OCI-LY1 (cell line): ENCODE data around the gene ETV1.

Experiments used
- H2AFZ ChIP-seq: fragments of 200-600 bp; sonication (generic), shearing (Covaris generic); 2 replicates; pipeline ENCODE4 v1.6.0; 2014; ENCODE audit warnings: antibody characterized with exemption, mild to moderate bottlenecking, low read length
- H3F3A ChIP-seq: fragments of 200-600 bp; sonication (generic), shearing (Covaris generic); 2 replicates; pipeline ENCODE4 v1.6.0; 2014; ENCODE audit warnings: mild to moderate bottlenecking, antibody characterized with exemption, low read length, moderate library complexity; ENCODE audit not compliant: insufficient read depth
- H3K27ac ChIP-seq: fragments of 200-600 bp; sonication (generic); 2 replicates; pipeline ENCODE4 v1.5.1; 2014; ENCODE audit warnings: low read length, mixed run types, mild to moderate bottlenecking, low read depth; ENCODE audit not compliant: poor library complexity, severe bottlenecking
- H3K27me3 ChIP-seq: fragments of 200-600 bp; sonication (generic); 2 replicates; pipeline ENCODE4 v1.6.0; 2014; ENCODE audit warnings: antibody characterized with exemption, mild to moderate bottlenecking, low read length, moderate library complexity; ENCODE audit not compliant: insufficient read depth
- H3K36me3 ChIP-seq: fragments of 200-600 bp; sonication (generic); 2 replicates; pipeline ENCODE4 v1.6.1; 2014; ENCODE audit warnings: mild to moderate bottlenecking, antibody characterized with exemption, low read length, moderate library complexity, mixed read lengths; ENCODE audit not compliant: insufficient read depth
- H3K4me1 ChIP-seq: fragments of 200-600 bp; sonication (generic); 2 replicates; pipeline ENCODE4 v1.5.1; 2014; ENCODE audit warnings: mild to moderate bottlenecking, low read length, moderate library complexity; ENCODE audit not compliant: insufficient read depth, severe bottlenecking
- H3K4me2 ChIP-seq: fragments of 200-600 bp; sonication (generic), shearing (Covaris generic); 2 replicates; pipeline ENCODE4 v1.6.1; 2014; ENCODE audit warnings: low read length
- H3K4me3 ChIP-seq: fragments of 200-600 bp; sonication (generic); 2 replicates; pipeline ENCODE4 v1.5.1; 2014; ENCODE audit warnings: low read length, low read depth, mild to moderate bottlenecking, mixed read lengths; ENCODE audit not compliant: poor library complexity, severe bottlenecking
- H3K79me2 ChIP-seq: fragments of 200-600 bp; shearing (Covaris generic); 2 replicates; pipeline ENCODE4 v1.6.1; 2016; ENCODE audit warnings: mixed run types, low read length, mixed read lengths; ENCODE audit not compliant: insufficient read depth
- H3K9ac ChIP-seq: fragments of 200-600 bp; sonication (generic), shearing (Covaris generic); 2 replicates; pipeline ENCODE4 v1.6.1; 2014; ENCODE audit warnings: mild to moderate bottlenecking, low read length, mixed read lengths
- H3K9me2 ChIP-seq: fragments of 200-600 bp; sonication (generic), shearing (Covaris generic); 2 replicates; pipeline ENCODE4 v1.6.1; 2014; ENCODE audit warnings: low read depth, mild to moderate bottlenecking, low read length, mixed read lengths
- H3K9me3 ChIP-seq: fragments of 200-600 bp; shearing (Covaris generic); 2 replicates; pipeline ENCODE4 v1.6.1; 2014; ENCODE audit warnings: low read length, mixed read lengths
- H4K20me1 ChIP-seq: fragments of 200-600 bp; sonication (generic), shearing (Covaris generic); 2 replicates; pipeline ENCODE4 v1.6.0; 2016; ENCODE audit warnings: mild to moderate bottlenecking, low read length; ENCODE audit not compliant: insufficient read depth
- EZH2 ChIP-seq: fragments of 200-600 bp; sonication (generic), shearing (Covaris generic); IDR thresholded peaks from 2 replicates; pipeline ENCODE4 v1.8.0; 2017; ENCODE audit warnings: borderline replicate concordance, mixed run types, mild to moderate bottlenecking, antibody characterized with exemption, low read length, moderate library complexity, mixed read lengths
- TF ChIP-seq, protein P1 (sequence below): fragments of 200-600 bp; sonication (generic), shearing (Covaris generic); IDR thresholded peaks from 2 replicates; pipeline ENCODE4 v1.5.1; 2017; ENCODE audit warnings: mild to moderate bottlenecking, antibody characterized with exemption, low read length, moderate library complexity, mixed read lengths

Gene ETV1

DNA sequence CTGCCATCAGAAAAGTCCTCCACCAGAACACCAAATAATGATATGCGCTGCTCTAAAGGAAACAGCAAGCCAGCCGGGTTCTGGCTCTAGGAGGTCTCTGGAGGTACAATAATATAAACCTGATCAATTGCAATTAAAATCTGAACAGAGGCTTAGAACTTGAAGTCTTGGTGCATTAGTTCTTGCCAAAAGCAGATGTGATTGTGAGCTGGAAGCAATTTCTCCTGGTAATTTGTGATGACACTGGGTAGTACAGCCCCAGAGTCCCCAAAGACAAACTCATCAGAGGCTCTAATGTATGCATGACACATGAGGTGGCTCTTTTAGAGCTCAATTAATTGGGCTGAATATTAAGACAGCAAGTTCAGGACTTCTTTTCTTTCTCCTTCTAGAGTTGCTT, 3.3 kb downstream of the ETV1 start:
- peaks cover 19% of the 10 kb centered on the region for H3K9me3 ChIP-seq
- H3F3A ChIP-seq = no peaks in the 10 kb centered on the region
- H3K4me1 ChIP-seq = peaks cover 51% of the 10 kb centered on the region
- no peak overlapping the region for H3K4me3 ChIP-seq
- H4K20me1 ChIP-seq = no peaks in the 10 kb centered on the region
- no peaks in the 10 kb centered on the region for H3K36me3 ChIP-seq
- H3K9ac ChIP-seq = no peak overlapping the region
- H2AFZ ChIP-seq = peak overlapping the region; percentile 91
- H3K27ac ChIP-seq = peak overlapping the region; percentile 25
- H3K27me3 ChIP-seq = no peaks in the 10 kb centered on the region
- H3K79me2 ChIP-seq = no peaks in the 10 kb centered on the region
- no peak overlapping the region for H3K4me2 ChIP-seq
- H3K9me2 ChIP-seq = no peaks in the 10 kb centered on the region
- TF ChIP-seq, protein P1, sequence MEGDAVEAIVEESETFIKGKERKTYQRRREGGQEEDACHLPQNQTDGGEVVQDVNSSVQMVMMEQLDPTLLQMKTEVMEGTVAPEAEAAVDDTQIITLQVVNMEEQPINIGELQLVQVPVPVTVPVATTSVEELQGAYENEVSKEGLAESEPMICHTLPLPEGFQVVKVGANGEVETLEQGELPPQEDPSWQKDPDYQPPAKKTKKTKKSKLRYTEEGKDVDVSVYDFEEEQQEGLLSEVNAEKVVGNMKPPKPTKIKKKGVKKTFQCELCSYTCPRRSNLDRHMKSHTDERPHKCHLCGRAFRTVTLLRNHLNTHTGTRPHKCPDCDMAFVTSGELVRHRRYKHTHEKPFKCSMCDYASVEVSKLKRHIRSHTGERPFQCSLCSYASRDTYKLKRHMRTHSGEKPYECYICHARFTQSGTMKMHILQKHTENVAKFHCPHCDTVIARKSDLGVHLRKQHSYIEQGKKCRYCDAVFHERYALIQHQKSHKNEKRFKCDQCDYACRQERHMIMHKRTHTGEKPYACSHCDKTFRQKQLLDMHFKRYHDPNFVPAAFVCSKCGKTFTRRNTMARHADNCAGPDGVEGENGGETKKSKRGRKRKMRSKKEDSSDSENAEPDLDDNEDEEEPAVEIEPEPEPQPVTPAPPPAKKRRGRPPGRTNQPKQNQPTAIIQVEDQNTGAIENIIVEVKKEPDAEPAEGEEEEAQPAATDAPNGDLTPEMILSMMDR = no peak
- no peak for TF ChIP-seq EZH2

DNA sequence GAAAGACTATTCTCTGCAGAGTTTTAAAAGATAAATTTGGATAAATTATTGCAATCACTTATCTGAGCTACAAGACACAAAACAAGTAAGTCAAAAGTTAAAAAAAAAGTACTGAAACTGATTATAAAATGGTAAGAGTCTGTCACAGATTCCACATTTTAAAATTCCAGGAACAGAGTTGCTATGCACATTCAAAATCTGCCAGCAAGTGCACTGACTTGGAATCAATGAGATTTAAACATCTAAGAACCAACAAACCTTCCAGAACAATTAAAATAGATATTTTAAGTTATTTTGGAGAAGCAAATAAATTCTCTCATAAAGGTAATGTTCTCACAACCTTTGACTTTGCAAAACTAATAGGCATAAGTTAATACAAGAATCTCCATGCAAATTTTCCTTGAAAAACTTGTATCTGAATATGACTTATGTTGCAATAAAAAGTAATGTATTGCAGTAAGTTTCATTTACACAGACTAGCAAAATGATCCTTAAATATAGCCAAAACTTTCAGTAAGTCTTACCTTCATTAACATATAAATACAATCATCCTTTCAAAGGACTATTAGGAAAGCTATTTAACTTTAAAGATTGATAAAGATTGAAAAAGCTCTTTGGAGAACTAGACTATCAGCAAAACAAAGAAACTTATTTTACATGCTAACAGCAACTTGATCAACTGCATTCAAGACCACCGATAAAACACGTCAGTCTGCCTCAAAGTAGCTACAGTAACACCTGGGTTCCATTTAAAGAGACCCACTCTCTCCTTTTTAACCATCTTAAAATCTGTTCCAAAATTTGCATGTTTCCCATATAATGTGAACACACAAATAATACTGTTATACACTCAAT, 4.4 kb downstream of the ETV1 start:
- Histone ChIP-seq H3K4me3 (no peak overlapping the region), H3K4me2 (peak overlapping the region; percentile 24), H3K4me1 (peaks cover 62% of the 10 kb centered on the region)

DNA sequence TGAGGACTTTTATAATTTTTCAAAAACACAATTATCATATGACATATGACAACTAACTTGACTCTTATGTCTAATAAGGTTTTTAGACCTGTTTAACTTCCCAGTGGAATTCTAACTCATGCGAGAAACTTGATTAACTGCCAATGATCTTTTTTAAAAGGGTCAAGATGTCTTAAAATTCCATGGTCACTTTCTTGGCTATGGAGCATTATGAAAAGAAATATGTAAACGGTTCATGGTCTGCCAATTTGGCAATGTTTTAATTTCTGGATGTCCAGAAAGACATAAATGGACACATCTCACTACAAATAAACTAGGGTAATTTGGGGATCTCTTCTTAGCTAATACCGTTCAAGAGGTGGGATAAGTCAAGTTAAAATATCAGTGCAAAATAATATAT, 5.4 kb downstream of the ETV1 start:
- Histone ChIP-seq H3K9ac (no peak overlapping the region), H3K4me2 (no peak overlapping the region), H3K9me2 (no peaks in the 10 kb centered on the region), H2AFZ (0 out of 2 replicates have a peak overlapping the region, but pooled peaks have one; percentile 7), H3K4me1 (peaks cover 71% of the 10 kb centered on the region), H3K79me2 (no peaks in the 10 kb centered on the region), H3K4me3 (no peak overlapping the region), H3K36me3 (no peaks in the 10 kb centered on the region), H3K9me3 (0 out of 2 replicates have a peak, but pooled peaks cover 2% of the 10 kb centered on the region), H4K20me1 (no peaks in the 10 kb centered on the region), H3K27ac (no peak overlapping the region), H3F3A (no peaks in the 10 kb centered on the region), H3K27me3 (no peaks in the 10 kb centered on the region)
- TF ChIP-seq EZH2 = no peak
- TF ChIP-seq, protein P1 = no peak

More for the DNA sequence above, 4.4 kb downstream of the ETV1 start:
- TF ChIP-seq, protein P1 = no peak
- TF ChIP-seq EZH2 = no peak
- H3K79me2 ChIP-seq = no peaks in the 10 kb centered on the region
- no peak overlapping the region for H3K27ac ChIP-seq
- no peaks in the 10 kb centered on the region for H3F3A ChIP-seq
- H3K9me2 ChIP-seq = no peaks in the 10 kb centered on the region
- H3K9me3 ChIP-seq = peaks cover 9% of the 10 kb centered on the region
- H2AFZ ChIP-seq = no peak overlapping the region
- H4K20me1 ChIP-seq = no peaks in the 10 kb centered on the region
- no peak overlapping the region for H3K9ac ChIP-seq
- no peaks in the 10 kb centered on the region for H3K27me3 ChIP-seq
- H3K36me3 ChIP-seq = no peaks in the 10 kb centered on the region
